Measurements from ENCODE around the gene PGM3. TPM values are rescaled to one million over a fixed set of nuclear protein-coding genes. Genes with fewer than 3 reads are reported as not detected.

PGM3 gene
- total RNA-seq, 2 experiments from 2014 or later, result 13.2 to 17.5 TPM

DNA sequence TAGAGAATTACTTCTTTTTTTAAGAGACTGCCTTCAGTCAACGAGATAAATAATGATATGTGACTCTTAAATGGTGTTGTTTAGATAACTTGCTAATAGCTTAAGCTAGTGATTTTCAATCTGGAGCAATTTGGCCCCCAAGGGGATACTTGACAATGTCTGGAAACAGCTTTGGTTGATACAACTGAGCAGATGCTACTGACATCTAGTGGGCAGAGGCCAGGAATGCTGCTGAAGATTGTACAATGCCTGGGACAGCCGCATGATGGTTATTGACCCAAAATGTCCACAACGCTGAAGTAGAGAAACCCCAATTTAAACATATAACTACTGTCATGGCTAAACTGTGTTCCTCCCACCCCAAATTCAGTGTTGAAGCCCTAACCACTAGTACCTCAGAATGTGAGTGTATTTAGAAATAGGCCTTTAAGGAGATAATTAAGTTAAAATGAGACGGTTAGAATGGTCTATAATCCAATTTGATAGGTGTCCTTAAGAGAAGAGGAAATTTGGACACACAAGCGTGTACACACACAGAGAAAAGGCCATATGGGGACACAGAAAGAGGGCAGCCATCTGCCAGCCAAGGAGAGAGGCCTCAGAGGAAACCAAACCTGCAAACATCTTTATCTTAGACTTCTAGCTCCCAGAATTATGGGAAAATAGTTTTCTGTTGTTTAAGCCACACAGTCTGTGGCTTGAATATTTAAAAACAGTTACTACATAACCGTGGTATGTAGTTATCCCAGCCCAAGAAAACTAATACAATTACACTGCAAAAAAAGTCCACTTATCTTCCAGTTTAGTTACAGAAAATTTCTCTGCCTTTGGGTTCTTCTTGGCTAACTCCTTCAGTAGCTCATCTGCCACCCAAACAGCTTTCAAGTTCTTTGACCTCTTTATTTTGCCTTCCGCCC, 22.3 kb upstream of the PGM3 start:
- Mint-ChIP-seq H3K27ac (no peak overlapping the region), H3K27me3 (peaks cover 6% of the 10 kb centered on the region), H3K9me3 (no peaks in the 10 kb centered on the region), H3K4me1 (ENCODE audit: low read depth) (no peaks in the 10 kb centered on the region), H3K36me3 (ENCODE audit: low read depth) (no peaks in the 10 kb centered on the region), H3K4me3 (no peak overlapping the region)
- peak; percentile 99 for ATAC-seq
- ChIA-PET POLR2A (no interaction called here), CTCF (interaction anchor here (0.5 to 11.0 kb wide), 32 partner anchors 8 to 960 kb away, joined by 3 to 187 read pairs (median 4); partner anchors contain the start of genes DOP1A, PGM3, PRSS35 and RWDD2A)
- intact Hi-C loops (cut with micrococcal nuclease), result loop anchor here (1.0 to 10.0 kb wide), 2 partner anchors 148 to 941 kb away; partner anchors contain the start of gene DOP1A
- peak; percentile 79 for DNase-seq
- TF ChIP-seq, protein P1, sequence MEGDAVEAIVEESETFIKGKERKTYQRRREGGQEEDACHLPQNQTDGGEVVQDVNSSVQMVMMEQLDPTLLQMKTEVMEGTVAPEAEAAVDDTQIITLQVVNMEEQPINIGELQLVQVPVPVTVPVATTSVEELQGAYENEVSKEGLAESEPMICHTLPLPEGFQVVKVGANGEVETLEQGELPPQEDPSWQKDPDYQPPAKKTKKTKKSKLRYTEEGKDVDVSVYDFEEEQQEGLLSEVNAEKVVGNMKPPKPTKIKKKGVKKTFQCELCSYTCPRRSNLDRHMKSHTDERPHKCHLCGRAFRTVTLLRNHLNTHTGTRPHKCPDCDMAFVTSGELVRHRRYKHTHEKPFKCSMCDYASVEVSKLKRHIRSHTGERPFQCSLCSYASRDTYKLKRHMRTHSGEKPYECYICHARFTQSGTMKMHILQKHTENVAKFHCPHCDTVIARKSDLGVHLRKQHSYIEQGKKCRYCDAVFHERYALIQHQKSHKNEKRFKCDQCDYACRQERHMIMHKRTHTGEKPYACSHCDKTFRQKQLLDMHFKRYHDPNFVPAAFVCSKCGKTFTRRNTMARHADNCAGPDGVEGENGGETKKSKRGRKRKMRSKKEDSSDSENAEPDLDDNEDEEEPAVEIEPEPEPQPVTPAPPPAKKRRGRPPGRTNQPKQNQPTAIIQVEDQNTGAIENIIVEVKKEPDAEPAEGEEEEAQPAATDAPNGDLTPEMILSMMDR (IDR thresholded peaks at IDR 0.05), result peak; percentile 74

DNA sequence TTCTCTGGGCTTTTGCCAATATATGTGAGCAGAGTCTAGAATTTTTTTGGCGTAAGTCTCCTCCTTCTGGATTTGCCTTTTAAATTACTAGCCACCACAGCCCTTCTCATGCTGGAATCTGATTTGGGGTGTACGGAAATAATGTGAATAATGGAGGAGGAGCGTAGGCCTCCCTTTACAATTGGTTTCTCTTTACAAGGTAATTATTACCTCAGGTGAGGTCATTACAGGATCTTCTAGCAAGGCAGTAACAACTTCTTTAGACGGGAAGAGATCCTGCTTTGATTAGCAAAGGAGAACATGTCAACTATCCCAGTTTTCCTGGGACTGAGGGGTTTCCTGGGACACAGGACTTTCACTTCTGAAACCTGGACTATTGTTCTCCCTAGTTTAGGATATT, 9.0 kb upstream of the PGM3 start:
- DNase-seq (no peak), ATAC-seq (no peak)
- TF ChIP-seq, protein P1 (IDR thresholded peaks at IDR 0.05), result no peak
- Mint-ChIP-seq H3K4me1 (ENCODE audit: low read depth) (peaks cover 5% of the 10 kb centered on the region), H3K27ac (no peak overlapping the region), H3K27me3 (peaks cover 3% of the 10 kb centered on the region), H3K4me3 (no peak overlapping the region), H3K9me3 (no peaks in the 10 kb centered on the region), H3K36me3 (ENCODE audit: low read depth) (no peaks in the 10 kb centered on the region)
- ChIA-PET POLR2A (no interaction called here), CTCF (no interaction called here)
- intact Hi-C loops (cut with micrococcal nuclease), result no loop called here

DNA sequence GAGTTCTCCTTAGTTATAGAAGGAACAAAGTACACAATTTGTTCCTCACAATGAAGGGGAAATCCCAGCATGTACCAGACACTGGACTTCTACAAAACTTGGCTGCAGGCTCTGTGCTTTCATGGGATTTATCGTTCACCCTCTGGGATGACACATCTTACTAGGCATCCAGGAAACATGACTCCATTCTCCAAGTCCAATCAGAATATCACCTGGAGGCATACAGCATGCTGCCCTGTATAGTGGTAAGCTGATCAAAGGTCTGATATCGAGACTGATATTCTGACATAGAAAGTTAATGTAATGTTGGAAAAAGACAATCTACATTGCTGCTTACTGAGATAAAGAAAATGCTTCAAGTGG, 6.8 kb upstream of the PGM3 start:
- POLR2A ChIA-PET, result interaction anchor here (1.4 kb wide), 1 partner anchor 133 kb away, joined by 3 read pairs; no protein-coding TSS in a partner anchor
- CTCF ChIA-PET, result interaction anchor here (2.9 kb wide), 1 partner anchor 16 kb away, joined by 15 read pairs; no protein-coding TSS in a partner anchor
- Mint-ChIP-seq H3K27ac (no peak overlapping the region), H3K9me3 (no peaks in the 10 kb centered on the region), H3K36me3 (ENCODE audit: low read depth) (peaks cover 2% of the 10 kb centered on the region), H3K4me3 (no peak overlapping the region), H3K4me1 (ENCODE audit: low read depth) (peaks cover 15% of the 10 kb centered on the region), H3K27me3 (no peaks in the 10 kb centered on the region)
- TF ChIP-seq, protein P1 (IDR thresholded peaks at IDR 0.05), result no peak
- DNase-seq, result no peak
- intact Hi-C loops (cut with micrococcal nuclease), result no loop called here
- ATAC-seq, result no peak

DNA sequence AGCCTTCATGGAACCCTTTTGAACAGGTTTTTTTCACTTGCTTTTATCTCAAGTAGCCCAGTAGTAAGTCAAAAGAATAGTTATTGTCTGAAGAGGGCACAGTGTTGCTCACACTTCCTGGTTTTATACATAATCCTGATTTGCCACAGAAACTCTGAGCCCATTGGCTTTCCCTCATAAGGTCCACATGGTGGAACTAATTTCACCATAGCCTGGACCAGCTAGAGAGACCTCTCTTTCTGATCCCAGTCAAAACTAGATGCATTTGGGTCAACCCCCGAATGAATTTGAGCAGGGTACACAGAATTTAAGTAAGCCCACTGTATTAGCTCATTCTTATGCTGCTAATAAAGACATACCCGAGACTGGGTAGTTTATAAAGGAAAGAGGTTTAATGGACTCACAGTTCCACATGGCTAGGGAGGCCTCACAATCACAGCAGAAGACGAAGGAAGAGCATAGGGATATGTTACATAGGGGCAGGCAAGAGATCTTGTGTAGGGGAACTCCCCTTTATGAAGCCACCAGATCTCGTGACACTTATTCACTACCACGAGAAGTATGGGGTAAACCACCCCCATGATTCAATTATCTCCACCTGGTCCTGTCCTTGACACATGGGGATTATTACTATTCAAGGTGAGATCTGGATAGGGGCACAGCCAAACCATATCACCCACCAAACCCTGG, 6.3 kb upstream of the PGM3 start:
- intact Hi-C loops (cut with micrococcal nuclease), result no loop called here
- ATAC-seq (peak; percentile 78), DNase-seq (no peak)
- Mint-ChIP-seq H3K27ac (no peak overlapping the region), H3K36me3 (ENCODE audit: low read depth) (peaks cover 2% of the 10 kb centered on the region), H3K9me3 (no peaks in the 10 kb centered on the region), H3K4me3 (no peak overlapping the region), H3K4me1 (ENCODE audit: low read depth) (peaks cover 19% of the 10 kb centered on the region), H3K27me3 (no peaks in the 10 kb centered on the region)
- CTCF ChIA-PET, result interaction anchor here (2.5 to 2.9 kb wide), 2 partner anchors 17 to 133 kb away, joined by 15 to 21 read pairs; partner anchors contain the start of genes DOP1A and UBE3D
- TF ChIP-seq, protein P1 (IDR thresholded peaks at IDR 0.05), result no peak
- POLR2A ChIA-PET, result interaction anchor here (1.4 kb wide), 1 partner anchor 133 kb away, joined by 3 read pairs; no protein-coding TSS in a partner anchor

All from activated CD8-positive, alpha-beta T cell treated with anti-CD3 and anti-CD28 coated beads for 36 hours (primary cell).